BLaER1 treated with 17β-estradiol and CSF1 and Interleukin-3, amounts not matched to agents 10 nM and 100 nM (cell line): ENCODE data around the gene ASB18.

Experiments
- H3K27ac ChIP-seq, 11 experiments: shearing (Covaris generic); formaldehyde crosslinking; 2 replicates each; pipeline ENCODE4 v1.8.1; 2022
- H3K27me3 ChIP-seq, 11 experiments: shearing (Covaris generic); formaldehyde crosslinking; 2 replicates each; pipeline ENCODE4 v1.8.1; 2022
- H3K36me3 ChIP-seq, 11 experiments: shearing (Covaris generic); formaldehyde crosslinking; 2 replicates each; pipeline ENCODE4 v1.8.1; 2022
- H3K4me1 ChIP-seq, 10 experiments: shearing (Covaris generic); formaldehyde crosslinking; 2 replicates each; pipeline ENCODE4 v1.8.1; 2022
- H3K4me2 ChIP-seq, 11 experiments: shearing (Covaris generic); formaldehyde crosslinking; 2 replicates each; pipeline ENCODE4 v1.8.1; 2022
- H3K4me3 ChIP-seq, 10 experiments: shearing (Covaris generic); formaldehyde crosslinking; 2 replicates each; pipeline ENCODE4 v1.8.1; 2022
- H3K9ac ChIP-seq, 11 experiments: shearing (Covaris generic); formaldehyde crosslinking; 2 replicates each; pipeline ENCODE4 v1.8.1; 2022
- H3K9me3 ChIP-seq, 11 experiments: shearing (Covaris generic); formaldehyde crosslinking; replicated peaks in 1 of 11; 2 replicates each; pipeline ENCODE4 v1.8.1; 2022
- H4K20me1 ChIP-seq, 11 experiments: shearing (Covaris generic); formaldehyde crosslinking; 2 replicates each; pipeline ENCODE4 v1.8.1; 2022
- Cebpa-rat ChIP-seq, 11 experiments: shearing (Covaris generic); IDR thresholded peaks; 2 replicates each; pipeline ENCODE4 v1.8.1; 2022

Gene ASB18

DNA sequence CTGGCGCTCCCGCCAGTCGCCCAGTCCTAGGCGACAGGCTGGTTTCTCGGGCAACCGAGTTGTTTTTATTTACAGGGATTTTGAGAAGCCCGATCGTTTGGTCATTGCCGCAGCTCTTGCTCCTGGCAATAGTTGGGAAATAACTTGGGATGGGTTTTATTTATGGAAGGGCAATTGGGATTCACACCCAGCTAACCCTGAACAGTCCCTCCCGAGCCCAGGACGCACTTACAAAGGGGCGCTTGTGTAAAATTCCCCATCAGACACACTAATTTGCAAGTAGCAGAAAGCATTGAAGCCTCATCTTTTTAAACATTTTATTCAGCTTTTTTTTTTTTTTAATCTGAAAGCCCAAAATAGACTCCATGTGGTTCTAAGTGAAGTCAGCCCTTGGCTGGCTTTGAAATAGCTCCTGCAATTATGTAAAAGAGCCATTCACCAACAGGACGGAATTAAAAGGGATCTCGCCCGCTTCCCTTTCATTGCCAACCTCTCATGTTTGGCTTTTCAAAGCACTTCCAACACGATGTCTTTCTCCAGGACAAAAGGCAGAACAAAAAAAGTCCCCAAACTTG, 92.4 kb downstream of the ASB18 start:
- no peak for TF ChIP-seq Cebpa-rat (IDR thresholded peaks at IDR 0.05)
- Histone ChIP-seq H3K9ac (no peak overlapping the region), H3K27ac (no peak overlapping the region), H3K27me3 (peaks cover 100% of the 10 kb centered on the region in 11 experiments), H3K9me3 (peaks cover 5 to 33% (median 18%) of the 10 kb centered on the region in 11 experiments; a peak in 18 of 22 replicates), H3K4me1 (peaks cover 21 to 63% (median 32%) of the 10 kb centered on the region in 10 experiments), H3K4me3 (no peak overlapping the region), H4K20me1 (peaks cover 0 to 90% (median 73%) of the 10 kb centered on the region in 11 experiments; a peak in 19 of 22 replicates), H3K4me2 (peak overlapping the region in 2 of 11 experiments; percentile 45 to 62; a peak in 1 of 22 replicates), H3K36me3 (no peaks in the 10 kb centered on the region)

DNA sequence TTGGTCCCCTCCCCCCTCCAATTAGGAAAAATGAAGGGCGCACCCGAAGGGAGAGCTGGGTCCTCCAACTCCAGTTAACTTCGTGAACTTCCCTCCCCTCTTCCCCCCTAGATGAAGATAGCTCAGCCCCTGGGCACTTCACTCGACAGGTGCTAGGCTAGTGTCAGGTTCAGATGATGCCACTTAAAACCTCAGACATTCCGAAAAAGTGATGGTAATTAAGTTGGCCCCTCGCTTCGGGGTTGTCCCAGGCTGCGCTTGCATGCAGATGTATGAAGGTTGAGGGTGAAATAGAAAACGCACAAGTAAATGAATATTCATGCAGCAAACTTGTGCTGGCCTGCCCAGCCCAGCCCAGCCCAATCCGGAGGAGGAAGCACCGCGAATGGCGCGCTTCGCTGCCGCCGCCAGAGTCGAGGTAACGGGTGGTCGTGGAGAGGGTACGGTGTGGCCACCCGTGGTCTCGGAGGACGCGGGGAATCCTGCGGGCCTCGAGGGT, 93.0 kb downstream of the ASB18 start:
- TF ChIP-seq Cebpa-rat (IDR thresholded peaks at IDR 0.05) = no peak
- Histone ChIP-seq H3K9me3 (peaks cover 5 to 33% (median 18%) of the 10 kb centered on the region in 11 experiments; a peak in 18 of 22 replicates), H3K27ac (no peak overlapping the region), H3K27me3 (peaks cover 100% of the 10 kb centered on the region in 11 experiments), H4K20me1 (peaks cover 0 to 95% (median 79%) of the 10 kb centered on the region in 11 experiments; a peak in 19 of 22 replicates), H3K4me2 (no peak overlapping the region), H3K4me3 (no peak overlapping the region), H3K36me3 (no peaks in the 10 kb centered on the region), H3K9ac (no peak overlapping the region), H3K4me1 (peaks cover 26 to 69% (median 37%) of the 10 kb centered on the region in 10 experiments)

DNA sequence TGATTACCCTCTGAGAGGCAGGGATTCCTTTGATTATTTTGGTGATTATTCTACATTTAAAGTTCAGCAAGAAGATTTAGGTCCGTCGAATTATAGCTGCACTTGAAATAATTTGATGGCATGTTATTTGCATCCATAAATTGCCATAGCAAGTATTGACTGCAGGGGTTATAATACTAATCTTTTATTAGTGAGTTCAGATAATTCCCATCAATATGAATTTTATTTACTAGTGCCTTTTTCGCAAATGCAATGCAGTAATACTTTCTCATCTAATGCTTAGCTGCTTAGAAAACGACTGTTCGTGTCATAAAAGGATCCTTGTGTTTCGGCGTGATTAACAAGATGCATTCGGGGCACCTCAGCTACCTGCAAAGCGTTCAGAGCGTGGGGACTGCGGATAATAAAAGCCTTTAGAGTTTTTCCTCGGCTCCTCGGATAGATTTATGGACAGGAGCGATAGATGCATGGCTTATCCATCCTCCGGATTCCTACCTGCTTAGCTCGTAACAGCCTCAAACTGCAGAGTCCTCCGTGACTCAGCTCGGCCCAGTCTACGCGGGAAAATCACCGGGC, 93.5 kb downstream of the ASB18 start:
- TF ChIP-seq Cebpa-rat (IDR thresholded peaks at IDR 0.05) = no peak
- Histone ChIP-seq H3K4me1 (peaks cover 26 to 69% (median 40%) of the 10 kb centered on the region in 10 experiments), H3K27me3 (peaks cover 100% of the 10 kb centered on the region in 11 experiments), H3K4me3 (no peak overlapping the region), H4K20me1 (peaks cover 0 to 99% (median 84%) of the 10 kb centered on the region in 11 experiments; a peak in 19 of 22 replicates), H3K4me2 (no peak overlapping the region), H3K9me3 (peaks cover 5 to 33% (median 18%) of the 10 kb centered on the region in 11 experiments; a peak in 18 of 22 replicates), H3K36me3 (no peaks in the 10 kb centered on the region), H3K9ac (no peak overlapping the region), H3K27ac (no peak overlapping the region)

DNA sequence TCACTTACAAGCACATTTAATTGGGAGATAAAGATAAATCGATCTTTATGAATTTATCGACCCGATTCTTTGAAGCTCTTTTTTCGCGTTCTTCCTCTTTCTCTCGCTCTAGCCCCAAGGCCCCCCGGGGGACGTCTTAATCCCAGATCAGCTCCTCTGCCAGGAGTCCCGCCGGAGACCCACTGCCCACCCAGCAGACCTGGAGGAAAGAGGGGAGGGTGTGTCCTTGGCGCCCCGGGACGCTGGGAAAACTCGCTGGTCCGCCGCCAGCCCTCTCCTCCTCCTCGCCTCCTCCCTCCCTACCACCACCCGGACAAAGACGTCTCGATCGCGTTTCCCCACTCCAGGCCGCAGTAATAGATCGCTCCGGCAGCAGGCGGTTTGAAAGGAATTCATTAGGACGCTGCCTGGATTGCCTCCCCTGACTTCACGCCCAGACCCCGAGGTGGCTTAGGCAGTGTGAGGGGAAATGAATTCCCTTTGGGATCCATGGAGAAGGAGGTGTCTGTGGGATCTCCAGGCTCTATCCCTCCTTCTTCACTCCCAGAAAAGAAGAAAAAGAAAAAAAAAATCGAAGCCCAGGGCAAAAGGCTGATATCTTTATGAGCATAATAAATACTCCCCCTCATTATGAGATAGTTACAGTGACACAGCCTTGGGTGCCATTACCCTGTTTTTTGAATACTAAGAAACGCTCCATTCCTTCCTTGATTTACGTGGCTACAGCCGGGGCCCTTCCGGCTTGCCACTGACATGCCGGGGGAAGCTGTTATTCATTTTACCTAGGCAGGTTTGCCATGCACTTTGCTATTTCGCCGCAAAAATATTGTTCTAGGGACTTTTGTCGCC, 94.2 kb downstream of the ASB18 start:
- Histone ChIP-seq H3K36me3 (no peaks in the 10 kb centered on the region), H3K9ac (no peak overlapping the region), H3K4me3 (no peak overlapping the region), H3K27ac (no peak overlapping the region), H4K20me1 (peaks cover 0 to 100% (median 89%) of the 10 kb centered on the region in 11 experiments; a peak in 19 of 22 replicates), H3K9me3 (peaks cover 5 to 33% (median 18%) of the 10 kb centered on the region in 11 experiments; a peak in 18 of 22 replicates), H3K4me1 (peaks cover 26 to 62% (median 38%) of the 10 kb centered on the region in 10 experiments), H3K27me3 (peaks cover 100% of the 10 kb centered on the region in 11 experiments), H3K4me2 (no peak overlapping the region)
- no peak for TF ChIP-seq Cebpa-rat (IDR thresholded peaks at IDR 0.05)

DNA sequence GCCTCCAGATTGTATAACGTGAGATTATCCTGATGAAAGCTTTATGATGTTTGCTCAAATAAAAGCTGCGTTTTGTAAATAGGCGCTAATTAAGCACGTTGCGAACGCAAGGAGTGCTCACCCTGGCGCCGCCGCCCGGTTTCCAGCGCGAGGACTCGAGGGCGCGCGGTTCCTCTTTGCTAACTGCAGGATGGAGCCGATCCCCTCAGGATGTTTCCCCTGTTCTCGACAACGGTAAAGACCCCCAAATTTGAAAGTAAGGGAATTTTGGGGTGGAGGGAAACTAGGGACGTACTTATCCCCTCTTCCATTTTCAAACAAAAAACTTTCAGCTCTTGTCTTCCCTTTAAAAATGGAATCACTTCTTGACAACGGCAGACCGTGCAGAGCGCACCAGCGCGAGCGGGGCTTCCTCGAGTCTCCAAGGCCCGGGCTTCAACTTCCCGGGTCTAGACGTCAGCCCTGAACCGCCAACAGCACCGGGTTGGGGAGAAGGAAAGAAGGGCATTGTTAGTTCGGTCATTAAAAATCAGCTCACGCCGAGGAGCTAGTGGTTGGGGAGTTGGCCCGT, 95.0 kb downstream of the ASB18 start:
- TF ChIP-seq Cebpa-rat (IDR thresholded peaks at IDR 0.05) = no peak
- H4K20me1 ChIP-seq = peaks cover 0 to 100% (median 91%) of the 10 kb centered on the region in 11 experiments; a peak in 19 of 22 replicates
- H3K9ac ChIP-seq = no peak overlapping the region
- no peak overlapping the region for H3K27ac ChIP-seq
- H3K9me3 ChIP-seq = peaks cover 5 to 33% (median 18%) of the 10 kb centered on the region in 11 experiments; a peak in 18 of 22 replicates
- H3K4me2 ChIP-seq = 0 out of 22 replicates have a peak overlapping the region, but pooled peaks of 1 of the 11 experiments have one; percentile 95
- peaks cover 100% of the 10 kb centered on the region in 11 experiments for H3K27me3 ChIP-seq
- H3K36me3 ChIP-seq = no peaks in the 10 kb centered on the region
- H3K4me3 ChIP-seq = peak overlapping the region in 1 of 10 experiments; percentile 28; a peak in 1 of 20 replicates
- peaks cover 31 to 62% (median 44%) of the 10 kb centered on the region in 10 experiments for H3K4me1 ChIP-seq

DNA sequence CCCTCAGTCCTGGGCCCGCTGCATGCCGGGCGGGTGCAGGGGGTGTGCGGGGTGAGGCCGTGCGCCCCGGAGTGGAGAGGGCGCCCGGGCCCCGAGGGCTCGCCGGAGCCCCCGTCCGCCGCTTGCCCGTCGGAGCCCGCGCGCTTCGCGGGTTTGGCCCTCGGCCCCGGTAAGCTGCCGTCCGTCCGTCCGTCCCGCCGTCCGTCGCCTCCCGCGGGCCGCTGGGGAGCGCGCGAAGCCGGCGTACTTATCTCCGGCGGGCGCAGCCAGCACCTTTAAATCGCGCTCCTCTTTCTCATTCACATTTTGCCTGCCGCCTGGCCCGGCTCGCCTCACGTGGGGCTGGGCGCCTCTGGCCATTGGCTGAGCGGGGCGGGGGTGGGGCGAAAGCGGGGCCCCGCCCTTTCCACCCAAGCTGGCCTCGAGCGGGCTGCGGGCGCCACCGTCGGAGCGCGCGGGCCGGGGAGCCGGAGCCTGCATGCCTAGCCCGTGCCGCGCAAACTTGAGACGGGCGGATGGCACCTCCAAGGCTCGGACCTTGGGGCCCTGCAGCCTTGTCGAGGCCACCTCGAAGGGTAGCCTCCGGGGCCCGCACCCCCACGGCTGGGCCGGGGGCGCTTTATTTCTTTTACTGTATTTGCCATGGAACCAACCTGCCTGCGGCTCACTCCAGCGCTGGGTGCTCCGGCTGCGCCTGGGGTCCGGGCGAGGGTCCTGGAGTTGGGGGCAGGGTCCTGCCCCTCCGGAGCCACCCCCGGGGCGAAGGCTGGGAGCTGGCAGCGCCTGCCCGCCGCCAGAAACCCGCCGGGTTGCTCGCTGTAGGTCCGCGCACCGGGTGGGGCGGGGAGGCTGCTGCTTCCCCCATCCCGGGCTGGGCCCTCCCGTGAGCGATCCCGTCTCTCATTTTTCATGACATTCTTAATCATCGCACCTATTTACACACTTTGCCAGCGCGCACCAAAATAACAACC, 95.8 kb downstream of the ASB18 start, which contains the start of gene GBX2:
TSS of gene GBX2 (minus strand) at position 277 of the 971 bp plus-strand sequence. CDS start 415 bp downstream, outside the sequence.
- peak within 1 kb of the TSS; percentile 50 to 69 (median 55) for H3K4me3 ChIP-seq
- TF ChIP-seq Cebpa-rat (IDR thresholded peaks at IDR 0.05) = no peak
- H3K4me1 ChIP-seq = peaks cover 39 to 63% (median 52%) of the 10 kb centered on the region in 10 experiments
- no peak within 1 kb of the TSS for H3K27ac ChIP-seq
- peak within 1 kb of the TSS; percentile 86 to 98 (median 95) for H3K4me2 ChIP-seq
- peaks cover 0 to 100% (median 95%) of the 10 kb centered on the region in 11 experiments; a peak in 19 of 22 replicates for H4K20me1 ChIP-seq
- no peaks in the 10 kb centered on the region for H3K36me3 ChIP-seq
- H3K27me3 ChIP-seq = peaks cover 100% of the 10 kb centered on the region in 11 experiments
- peaks cover 5 to 33% (median 18%) of the 10 kb centered on the region in 11 experiments; a peak in 18 of 22 replicates for H3K9me3 ChIP-seq
- peak within 1 kb of the TSS in 5 of 11 experiments; percentile 10 to 46 (median 24); a peak in 7 of 22 replicates for H3K9ac ChIP-seq

DNA sequence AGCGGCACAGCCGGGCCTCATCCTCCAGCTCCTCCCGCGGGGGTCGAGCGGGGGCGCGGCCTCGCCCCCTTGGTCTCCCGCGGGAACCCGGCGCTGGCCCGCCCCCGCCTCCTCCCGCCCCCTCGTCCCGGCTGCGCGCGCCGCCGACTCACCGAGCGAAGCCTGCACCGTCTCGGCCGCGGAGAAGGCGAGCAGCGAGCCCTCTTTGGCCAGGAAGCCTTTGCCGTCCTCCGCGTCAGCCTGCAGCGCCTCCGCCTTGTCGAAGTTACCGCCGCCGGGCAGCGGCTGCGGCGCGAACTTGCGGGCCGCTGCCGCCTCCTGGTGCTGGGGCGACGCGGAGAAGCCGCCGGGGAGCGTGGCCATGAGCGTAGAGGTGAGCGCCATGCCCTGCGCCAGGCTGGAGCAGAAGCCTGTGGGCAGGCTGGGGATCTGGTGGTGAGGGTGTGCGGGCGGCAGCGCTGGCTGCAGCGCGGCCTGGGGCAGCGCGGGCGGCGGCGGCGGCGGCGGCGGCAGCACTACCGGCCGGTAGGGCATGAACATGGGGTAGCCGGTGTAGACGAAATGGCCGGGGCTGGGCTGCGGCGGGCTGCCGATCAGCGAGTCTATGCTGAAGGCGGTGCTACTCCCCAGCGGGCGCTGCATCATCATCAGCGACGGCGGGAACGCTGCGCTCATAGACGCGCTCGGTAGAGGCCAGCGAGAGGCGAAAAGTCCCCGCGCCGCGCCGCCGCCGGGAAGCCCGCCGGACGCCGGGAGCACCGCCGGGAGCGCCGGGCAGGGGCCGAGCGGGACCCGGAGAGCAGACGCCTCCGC, 96.7 kb downstream of the ASB18 start:
- peak overlapping the region in 5 of 11 experiments; percentile 10 to 46 (median 24); a peak in 7 of 22 replicates for H3K9ac ChIP-seq
- H3K36me3 ChIP-seq = no peaks in the 10 kb centered on the region
- H4K20me1 ChIP-seq = peaks cover 0 to 100% (median 97%) of the 10 kb centered on the region in 11 experiments; a peak in 19 of 22 replicates
- peak overlapping the region; percentile 50 to 69 (median 55) for H3K4me3 ChIP-seq
- H3K4me2 ChIP-seq = peak overlapping the region; percentile 86 to 98 (median 95)
- peaks cover 5 to 33% (median 18%) of the 10 kb centered on the region in 11 experiments; a peak in 18 of 22 replicates for H3K9me3 ChIP-seq
- no peak overlapping the region for H3K27ac ChIP-seq
- no peak for TF ChIP-seq Cebpa-rat (IDR thresholded peaks at IDR 0.05)
- H3K27me3 ChIP-seq = peaks cover 100% of the 10 kb centered on the region in 11 experiments
- H3K4me1 ChIP-seq = peaks cover 43 to 58% (median 51%) of the 10 kb centered on the region in 10 experiments
